Measurements from ENCODE around the gene USP47.

The USP47 gene

GRCh38 chr11:11968511-11969280, 126.9 kb downstream of the USP47 start:
- H3F3A ChIP-seq (ENCODE audit: control insufficient read depth, insufficient read depth) = no peaks in the 10 kb centered on the region
- no peak overlapping the region for H3K4me3 ChIP-seq (ENCODE audit: low read length)
- H3K79me2 ChIP-seq (ENCODE audit: control insufficient read depth, low read length) = no peaks in the 10 kb centered on the region
- H3K9me2 ChIP-seq (replicated peaks; ENCODE audit: control insufficient read depth, low read length) = no peaks in the 10 kb centered on the region
- no peak overlapping the region for H3K27ac ChIP-seq (ENCODE audit: low read depth, low read length)
- no peaks in the 10 kb centered on the region for H3K36me3 ChIP-seq (ENCODE audit: control insufficient read depth, low read length)
- TF ChIP-seq EZH2phosphoT487 (IDR thresholded peaks at IDR 0.05; ENCODE audit: borderline replicate concordance, low read length) (no peak), CTCF (IDR thresholded peaks at IDR 0.05; ENCODE audit: low read depth, low read length, poor library complexity, severe bottlenecking) (no peak)
- H4K20me1 ChIP-seq (ENCODE audit: control insufficient read depth, insufficient read depth, low read depth, low read length) = no peaks in the 10 kb centered on the region
- no peaks in the 10 kb centered on the region; the same call in 1 of the 2 replicates for H3K27me3 ChIP-seq (ENCODE audit: control insufficient read depth, low read length)
- H3K4me2 ChIP-seq (ENCODE audit: low read length) = no peak overlapping the region
- H3K9me3 ChIP-seq (ENCODE audit: control insufficient read depth, insufficient read depth, low read length) = no peaks in the 10 kb centered on the region
- H3K4me1 ChIP-seq (ENCODE audit: control insufficient read depth, low read length) = no peaks in the 10 kb centered on the region

- TF ChIP-seq CTCF (IDR thresholded peaks at IDR 0.05; ENCODE audit: low read depth, low read length, poor library complexity, severe bottlenecking) (no peak), EZH2phosphoT487 (IDR thresholded peaks at IDR 0.05; ENCODE audit: borderline replicate concordance, low read length) (no peak)
- no peaks in the 10 kb centered on the region for H4K20me1 ChIP-seq (ENCODE audit: control insufficient read depth, insufficient read depth, low read depth, low read length)
- no peaks in the 10 kb centered on the region for H3K9me3 ChIP-seq (ENCODE audit: control insufficient read depth, insufficient read depth, low read length)
- no peaks in the 10 kb centered on the region for H3K79me2 ChIP-seq (ENCODE audit: control insufficient read depth, low read length)
- no peaks in the 10 kb centered on the region for H3K36me3 ChIP-seq (ENCODE audit: control insufficient read depth, low read length)
- no peaks in the 10 kb centered on the region for H3F3A ChIP-seq (ENCODE audit: control insufficient read depth, insufficient read depth)
- H3K27me3 ChIP-seq (ENCODE audit: control insufficient read depth, low read length) = no peaks in the 10 kb centered on the region
- H3K9me2 ChIP-seq (replicated peaks; ENCODE audit: control insufficient read depth, low read length) = no peaks in the 10 kb centered on the region
- H3K4me2 ChIP-seq (ENCODE audit: low read length) = no peak overlapping the region
- no peak overlapping the region for H3K27ac ChIP-seq (ENCODE audit: low read depth, low read length)
- H3K4me1 ChIP-seq (ENCODE audit: control insufficient read depth, low read length) = no peaks in the 10 kb centered on the region
- no peak overlapping the region for H3K4me3 ChIP-seq (ENCODE audit: low read length)
Measured at GRCh38 chr11:11969380-11970215, 127.8 kb downstream of the USP47 start.

- no peaks in the 10 kb centered on the region for H4K20me1 ChIP-seq (ENCODE audit: control insufficient read depth, insufficient read depth, low read depth, low read length)
- H3K4me3 ChIP-seq (ENCODE audit: low read length) = no peak overlapping the region
- H3K9me2 ChIP-seq (replicated peaks; ENCODE audit: control insufficient read depth, low read length) = no peaks in the 10 kb centered on the region
- H3K36me3 ChIP-seq (ENCODE audit: control insufficient read depth, low read length) = no peaks in the 10 kb centered on the region
- no peaks in the 10 kb centered on the region for H3K9me3 ChIP-seq (ENCODE audit: control insufficient read depth, insufficient read depth, low read length)
- no peaks in the 10 kb centered on the region for H3K4me1 ChIP-seq (ENCODE audit: control insufficient read depth, low read length)
- no peaks in the 10 kb centered on the region for H3K27me3 ChIP-seq (ENCODE audit: control insufficient read depth, low read length)
- H3F3A ChIP-seq (ENCODE audit: control insufficient read depth, insufficient read depth) = no peaks in the 10 kb centered on the region
- H3K27ac ChIP-seq (ENCODE audit: low read depth, low read length) = no peak overlapping the region
- H3K79me2 ChIP-seq (ENCODE audit: control insufficient read depth, low read length) = no peaks in the 10 kb centered on the region
- TF ChIP-seq EZH2phosphoT487 (IDR thresholded peaks at IDR 0.05; ENCODE audit: borderline replicate concordance, low read length) (no peak), CTCF (IDR thresholded peaks at IDR 0.05; ENCODE audit: low read depth, low read length, poor library complexity, severe bottlenecking) (no peak)
- no peak overlapping the region for H3K4me2 ChIP-seq (ENCODE audit: low read length)
Measured at GRCh38 chr11:11970556-11970955, 128.8 kb downstream of the USP47 start.

Data from DOHH2 (cell line).